ENCODE data around the gene ZDHHC22.

Gene ZDHHC22

DNA sequence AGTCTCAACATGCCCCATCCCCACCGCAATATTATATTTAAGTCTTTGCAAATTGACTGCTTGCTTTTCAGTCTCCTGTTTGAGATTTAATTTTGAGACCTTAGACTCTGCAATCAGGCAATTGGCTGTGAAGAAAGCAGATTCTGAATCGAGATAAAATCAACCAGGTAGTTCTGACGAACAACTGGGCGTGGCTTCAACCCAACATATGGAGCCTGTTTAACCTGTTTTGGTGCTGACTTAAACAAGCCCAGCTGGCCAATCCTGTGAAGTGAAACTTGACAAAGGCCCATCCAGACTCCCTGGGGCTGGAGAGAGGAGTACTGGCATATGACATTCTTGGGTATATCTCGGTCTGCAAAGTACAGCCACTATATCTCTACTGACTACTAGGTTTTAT is 53.4 kb downstream of the ZDHHC22 start:
- Histone ChIP-seq H4K20me1 (ENCODE audit: control insufficient read depth, insufficient read depth, low read depth, low read length) (no peaks in the 10 kb centered on the region), H3K27me3 (ENCODE audit: control insufficient read depth, low read length) (peaks cover 26% of the 10 kb centered on the region), H3K4me3 (ENCODE audit: low read length) (no peak overlapping the region), H3K27ac (ENCODE audit: low read depth, low read length) (no peak overlapping the region), H3K36me3 (ENCODE audit: control insufficient read depth, low read length) (no peaks in the 10 kb centered on the region), H3K4me2 (ENCODE audit: low read length) (no peak overlapping the region), H3K4me1 (ENCODE audit: control insufficient read depth, low read length) (no peaks in the 10 kb centered on the region), H3K9me2 (replicated peaks; ENCODE audit: control insufficient read depth, low read length) (no peaks in the 10 kb centered on the region), H3F3A (ENCODE audit: control insufficient read depth, insufficient read depth) (peaks cover under 1% of the 10 kb centered on the region), H3K9me3 (ENCODE audit: control insufficient read depth, insufficient read depth, low read length) (peaks cover 14% of the 10 kb centered on the region), H3K79me2 (ENCODE audit: control insufficient read depth, low read length) (no peaks in the 10 kb centered on the region)
- TF ChIP-seq, protein P1, sequence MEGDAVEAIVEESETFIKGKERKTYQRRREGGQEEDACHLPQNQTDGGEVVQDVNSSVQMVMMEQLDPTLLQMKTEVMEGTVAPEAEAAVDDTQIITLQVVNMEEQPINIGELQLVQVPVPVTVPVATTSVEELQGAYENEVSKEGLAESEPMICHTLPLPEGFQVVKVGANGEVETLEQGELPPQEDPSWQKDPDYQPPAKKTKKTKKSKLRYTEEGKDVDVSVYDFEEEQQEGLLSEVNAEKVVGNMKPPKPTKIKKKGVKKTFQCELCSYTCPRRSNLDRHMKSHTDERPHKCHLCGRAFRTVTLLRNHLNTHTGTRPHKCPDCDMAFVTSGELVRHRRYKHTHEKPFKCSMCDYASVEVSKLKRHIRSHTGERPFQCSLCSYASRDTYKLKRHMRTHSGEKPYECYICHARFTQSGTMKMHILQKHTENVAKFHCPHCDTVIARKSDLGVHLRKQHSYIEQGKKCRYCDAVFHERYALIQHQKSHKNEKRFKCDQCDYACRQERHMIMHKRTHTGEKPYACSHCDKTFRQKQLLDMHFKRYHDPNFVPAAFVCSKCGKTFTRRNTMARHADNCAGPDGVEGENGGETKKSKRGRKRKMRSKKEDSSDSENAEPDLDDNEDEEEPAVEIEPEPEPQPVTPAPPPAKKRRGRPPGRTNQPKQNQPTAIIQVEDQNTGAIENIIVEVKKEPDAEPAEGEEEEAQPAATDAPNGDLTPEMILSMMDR (IDR thresholded peaks at IDR 0.05; ENCODE audit: low read depth, low read length, poor library complexity, severe bottlenecking): no peak
- TF ChIP-seq EZH2phosphoT487 (IDR thresholded peaks at IDR 0.05; ENCODE audit: borderline replicate concordance, low read length): no peak

DNA sequence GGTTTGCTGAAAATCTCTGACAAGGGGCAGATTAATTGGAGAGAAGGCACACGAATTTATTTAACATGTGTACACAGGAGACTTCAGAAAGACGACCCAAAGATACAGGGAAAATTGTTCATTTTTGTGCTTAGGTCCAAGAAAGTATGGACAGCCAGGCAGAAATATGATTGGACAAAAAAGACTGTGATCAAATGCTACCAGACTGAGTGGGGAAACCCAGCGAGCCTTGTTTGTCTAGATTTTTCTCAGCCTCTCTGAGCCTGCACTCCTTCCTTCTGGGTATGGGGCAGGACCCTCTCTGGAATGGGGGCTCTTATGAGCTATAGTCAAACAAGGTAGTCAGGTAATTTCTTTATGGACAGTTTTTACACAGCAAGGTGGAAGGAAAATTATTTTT is 54.0 kb downstream of the ZDHHC22 start:
- Histone ChIP-seq H3K36me3 (ENCODE audit: control insufficient read depth, low read length) (no peaks in the 10 kb centered on the region), H3K27ac (ENCODE audit: low read depth, low read length) (no peak overlapping the region), H3K4me1 (ENCODE audit: control insufficient read depth, low read length) (peaks cover under 1% of the 10 kb centered on the region; the same call in 1 of the 2 replicates), H3K9me3 (ENCODE audit: control insufficient read depth, insufficient read depth, low read length) (peaks cover 12% of the 10 kb centered on the region), H3F3A (ENCODE audit: control insufficient read depth, insufficient read depth) (peaks cover 2% of the 10 kb centered on the region), H4K20me1 (ENCODE audit: control insufficient read depth, insufficient read depth, low read depth, low read length) (no peaks in the 10 kb centered on the region), H3K9me2 (replicated peaks; ENCODE audit: control insufficient read depth, low read length) (no peaks in the 10 kb centered on the region), H3K79me2 (ENCODE audit: control insufficient read depth, low read length) (no peaks in the 10 kb centered on the region), H3K27me3 (ENCODE audit: control insufficient read depth, low read length) (peaks cover 27% of the 10 kb centered on the region), H3K4me3 (ENCODE audit: low read length) (no peak overlapping the region), H3K4me2 (ENCODE audit: low read length) (no peak overlapping the region)
- TF ChIP-seq EZH2phosphoT487 (IDR thresholded peaks at IDR 0.05; ENCODE audit: borderline replicate concordance, low read length): no peak
- TF ChIP-seq, protein P1 (IDR thresholded peaks at IDR 0.05; ENCODE audit: low read depth, low read length, poor library complexity, severe bottlenecking): no peak

DNA sequence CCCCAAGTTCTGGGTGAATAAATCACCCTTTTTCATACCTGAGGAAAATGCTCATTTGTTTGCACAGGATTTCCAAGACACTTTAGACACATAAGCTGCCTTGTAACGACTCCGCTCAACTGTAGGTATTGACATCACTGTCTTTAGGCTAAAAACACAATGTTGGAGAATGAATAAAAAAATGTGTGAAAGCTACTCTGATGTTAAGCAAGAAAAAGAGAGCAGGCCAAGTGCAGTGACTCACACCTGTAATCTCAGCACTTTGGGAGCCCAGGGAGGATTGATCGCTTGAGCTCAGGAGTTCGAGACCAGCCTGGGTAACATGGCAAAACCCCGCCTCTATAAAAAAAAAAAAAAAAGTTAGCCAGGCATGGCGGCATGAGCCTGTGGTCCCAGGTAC is 54.6 kb downstream of the ZDHHC22 start:
- no peaks in the 10 kb centered on the region for H4K20me1 ChIP-seq (ENCODE audit: control insufficient read depth, insufficient read depth, low read depth, low read length)
- no peaks in the 10 kb centered on the region for H3K36me3 ChIP-seq (ENCODE audit: control insufficient read depth, low read length)
- TF ChIP-seq EZH2phosphoT487 (IDR thresholded peaks at IDR 0.05; ENCODE audit: borderline replicate concordance, low read length): no peak
- TF ChIP-seq, protein P1 (IDR thresholded peaks at IDR 0.05; ENCODE audit: low read depth, low read length, poor library complexity, severe bottlenecking): no peak
- H3K27ac ChIP-seq (ENCODE audit: low read depth, low read length): no peak overlapping the region
- H3K27me3 ChIP-seq (ENCODE audit: control insufficient read depth, low read length): peaks cover 28% of the 10 kb centered on the region
- H3K4me1 ChIP-seq (ENCODE audit: control insufficient read depth, low read length): peaks cover 7% of the 10 kb centered on the region
- no peak overlapping the region for H3K4me3 ChIP-seq (ENCODE audit: low read length)
- no peak overlapping the region for H3K4me2 ChIP-seq (ENCODE audit: low read length)
- no peaks in the 10 kb centered on the region for H3K79me2 ChIP-seq (ENCODE audit: control insufficient read depth, low read length)
- H3K9me3 ChIP-seq (ENCODE audit: control insufficient read depth, insufficient read depth, low read length): peaks cover 11% of the 10 kb centered on the region
- peaks cover 2% of the 10 kb centered on the region for H3F3A ChIP-seq (ENCODE audit: control insufficient read depth, insufficient read depth)
- no peaks in the 10 kb centered on the region for H3K9me2 ChIP-seq (replicated peaks; ENCODE audit: control insufficient read depth, low read length)

Data from DOHH2 (cell line).